ENCODE data around the gene EIF3D. TPM values are rescaled to one million over a fixed set of nuclear protein-coding genes. Genes with fewer than 3 reads are reported as not detected.

EIF3D gene
- total and polyA plus RNA-seq, 2 of the 4 experiments (the other 2 are of a cell fraction), result 339 to 746 TPM

DNA sequence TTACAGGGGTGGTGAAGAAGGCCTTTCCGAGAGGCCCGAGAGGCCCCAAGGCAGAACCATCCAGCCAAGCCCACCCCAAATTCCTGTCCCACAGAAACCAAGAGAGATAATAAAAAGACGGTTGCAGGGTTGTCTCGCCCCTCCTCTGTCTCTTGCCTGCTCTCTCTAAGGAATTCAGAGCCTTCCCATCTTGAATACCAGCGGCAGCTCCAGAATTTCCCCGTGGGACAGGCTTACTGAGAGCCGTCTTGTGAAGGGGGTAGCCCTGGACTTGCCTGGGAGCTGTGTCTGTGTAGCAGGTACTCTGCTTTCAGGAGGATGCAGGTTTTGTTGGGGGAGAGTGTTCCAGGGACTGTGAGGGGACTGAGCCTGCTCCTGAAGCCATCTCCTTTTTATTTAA is 9.6 kb upstream of the EIF3D start:
- BruUV-seq (replicated peaks), result no TSS peak
- Histone ChIP-seq H2BK15ac (ENCODE audit: low read depth, low read length) (no peak overlapping the region), H3K14ac (replicated peaks; ENCODE audit: low read depth, low read length) (no peak overlapping the region; the same call in 1 of the 2 replicates), H3K27ac (ENCODE audit: insufficient read depth, low read length) (no peak overlapping the region), H3K9ac (ENCODE audit: low read depth, low read length) (no peak overlapping the region), H3K4me2 (ENCODE audit: low read depth, low read length) (no peak overlapping the region), H3K9me3 (ENCODE audit: control insufficient read depth, insufficient read depth, low read length) (no peaks in the 10 kb centered on the region), H4K8ac (ENCODE audit: low read depth in 2 of 2, low read length in 2 of 2) (no peak overlapping the region), H3K79me1 (ENCODE audit: low read depth in 1 of 2, low read length in 2 of 2) (no peaks in the 10 kb centered on the region), H2BK120ac (ENCODE audit: low read depth, low read length) (no peak overlapping the region), H4K20me1 (ENCODE audit: insufficient read depth, low read length) (no peaks in the 10 kb centered on the region), H3K23ac (ENCODE audit: low read depth, low read length) (no peak overlapping the region), H3K4me1 (ENCODE audit: control insufficient read depth, insufficient read depth, low read length) (peaks cover 6% of the 10 kb centered on the region; the same call in 1 of the 2 replicates), H2BK20ac (ENCODE audit: low read depth, low read length) (no peak overlapping the region), H3K36me3 (ENCODE audit: control insufficient read depth, insufficient read depth, low read length) (no peaks in the 10 kb centered on the region), H3K56ac (ENCODE audit: extremely low read depth, insufficient read depth, low read length) (no peak overlapping the region), H3K4me3 (ENCODE audit: insufficient read depth, low read depth, low read length) (no peak overlapping the region), H2AK5ac (ENCODE audit: low read depth, low read length) (no peak overlapping the region), H3K27me3 (ENCODE audit: control insufficient read depth, insufficient read depth, low read length) (peaks cover 17% of the 10 kb centered on the region), H3K9me1 (ENCODE audit: insufficient read depth, low read length) (0 out of 2 replicates have a peak, but pooled peaks cover 6% of the 10 kb centered on the region), H2AK9ac (replicated peaks; ENCODE audit: low read depth, low read length, poor library complexity) (no peak overlapping the region), H3K18ac (ENCODE audit: low read depth, low read length) (no peak overlapping the region), H2AFZ (replicated peaks; ENCODE audit: low read length, poor library complexity) (peak overlapping the region; percentile 71), H2BK5ac (ENCODE audit: low read depth, low read length, poor library complexity, severe bottlenecking) (no peak overlapping the region), H4K5ac (ENCODE audit: low read depth, low read length) (no peak overlapping the region), H3K4ac (ENCODE audit: low read depth, low read length) (no peak overlapping the region), H4K91ac (ENCODE audit: insufficient read depth, low read depth, low read length) (no peak overlapping the region)
- DNase-seq, result no peak
- in situ Hi-C loops (cut with MboI; ENCODE audit: low sequenced_read_pairs), result no loop called here
- intact Hi-C loops (cut with micrococcal nuclease), result no loop called here
- dilution Hi-C loops (cut with HindIII; ENCODE audit: low sequenced_read_pairs, unreplicated experiment), result no loop called here
- no CpG with 5 or more reads among the region's 7 CpGs for WGBS, 2 experiments (ENCODE audit: extremely low coverage in 2 of 2, insufficient read length in 1 of 2)
- ChIA-PET POLR2A (ENCODE audit: unreplicated experiment) (no interaction called here), CTCF (no interaction called here)
- ATAC-seq (ENCODE audit: low read depth), result no peak
- TF ChIP-seq BHLHE40 (IDR thresholded peaks at IDR 0.05; ENCODE audit: low read depth, low read length) (no peak), MAFK (IDR thresholded peaks at IDR 0.05; ENCODE audit: low read depth, low read length) (no peak), RFX5 (IDR thresholded peaks at IDR 0.05; ENCODE audit: low read depth, low read length) (no peak), POLR2A (IDR thresholded peaks at IDR 0.05; ENCODE audit: low read depth, low read length) (no peak), FOS (IDR thresholded peaks at IDR 0.05; ENCODE audit: low read depth, low read length) (no peak), USF2 (IDR thresholded peaks at IDR 0.05; ENCODE audit: low read depth, low read length) (no peak), MXI1 (IDR thresholded peaks at IDR 0.05; ENCODE audit: borderline replicate concordance, low read depth, low read length) (no peak), NFE2L2 (IDR thresholded peaks at IDR 0.05; ENCODE audit: low read depth, low read length) (no peak), CHD1 (IDR thresholded peaks at IDR 0.05; ENCODE audit: low read depth, low read length) (no peak)

All from IMR-90 (cell line).